NB4 (cell line): ENCODE data around the gene BUD31.

Experiments used
- DNase-seq: peaks from one replicate; pipeline ENCODE4 v3.0.0; 2010; ENCODE audit warnings: low read depth
- H3K4me3 ChIP-seq: one replicate; pipeline ENCODE4 v1.5.1; 2011; ENCODE audit warnings: mild to moderate bottlenecking, low read depth, low read length, moderate library complexity
- MYC ChIP-seq: IDR thresholded peaks from 2 replicates; pipeline ENCODE4 v1.6.1; 2011; ENCODE audit warnings: low read depth, low read length
- POLR2A ChIP-seq: IDR thresholded peaks from 2 replicates; pipeline ENCODE4 v1.6.1; 2011; ENCODE audit warnings: mild to moderate bottlenecking; ENCODE audit not compliant: insufficient read length; ENCODE audit errors: extremely low read depth
- TF ChIP-seq, protein P1 (sequence below): IDR thresholded peaks from one replicate; pipeline ENCODE4 v1.5.1; 2012; ENCODE audit warnings: low read depth, low read length
- TF ChIP-seq, protein P2 (sequence below): IDR thresholded peaks from 2 replicates; pipeline ENCODE4 v1.6.1; 2011; ENCODE audit warnings: low read depth, low read length

Gene BUD31

DNA sequence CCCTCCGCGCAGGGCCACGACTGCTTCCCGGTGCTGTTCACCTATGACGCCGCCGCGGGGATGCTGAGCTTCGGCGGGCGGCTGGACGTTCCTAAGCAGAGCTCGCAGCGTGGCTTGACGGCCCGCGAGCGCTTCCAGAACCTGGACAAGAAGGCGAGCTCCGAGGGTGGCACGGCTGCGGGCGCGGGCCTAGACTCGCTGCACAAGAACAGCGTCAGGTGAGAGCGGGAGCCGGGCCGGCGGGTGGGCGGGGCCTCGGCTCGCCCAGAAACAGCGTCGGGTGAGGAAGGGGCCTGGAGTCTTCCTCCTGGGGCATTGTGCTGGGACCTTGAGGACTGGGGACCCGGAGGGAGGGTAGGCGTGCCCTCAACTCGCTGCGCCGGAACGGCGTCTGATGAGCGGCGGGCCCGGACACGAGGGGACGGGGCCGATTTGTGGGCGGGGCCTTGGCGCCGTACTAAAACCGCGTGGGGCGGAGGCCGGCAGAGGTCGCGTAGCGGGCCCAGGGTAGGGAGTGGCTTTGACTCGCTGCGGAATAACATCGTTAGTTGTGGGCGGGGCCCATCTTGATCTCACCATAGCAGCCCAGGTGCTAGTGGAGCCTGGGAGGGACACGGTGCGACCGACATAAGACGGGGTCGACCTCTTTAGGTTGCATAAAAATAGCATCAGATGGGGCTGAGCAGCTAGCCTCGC lies 16.0 kb upstream of the BUD31 start:
- H3K4me3 ChIP-seq = no peak overlapping the region
- TF ChIP-seq, protein P1, sequence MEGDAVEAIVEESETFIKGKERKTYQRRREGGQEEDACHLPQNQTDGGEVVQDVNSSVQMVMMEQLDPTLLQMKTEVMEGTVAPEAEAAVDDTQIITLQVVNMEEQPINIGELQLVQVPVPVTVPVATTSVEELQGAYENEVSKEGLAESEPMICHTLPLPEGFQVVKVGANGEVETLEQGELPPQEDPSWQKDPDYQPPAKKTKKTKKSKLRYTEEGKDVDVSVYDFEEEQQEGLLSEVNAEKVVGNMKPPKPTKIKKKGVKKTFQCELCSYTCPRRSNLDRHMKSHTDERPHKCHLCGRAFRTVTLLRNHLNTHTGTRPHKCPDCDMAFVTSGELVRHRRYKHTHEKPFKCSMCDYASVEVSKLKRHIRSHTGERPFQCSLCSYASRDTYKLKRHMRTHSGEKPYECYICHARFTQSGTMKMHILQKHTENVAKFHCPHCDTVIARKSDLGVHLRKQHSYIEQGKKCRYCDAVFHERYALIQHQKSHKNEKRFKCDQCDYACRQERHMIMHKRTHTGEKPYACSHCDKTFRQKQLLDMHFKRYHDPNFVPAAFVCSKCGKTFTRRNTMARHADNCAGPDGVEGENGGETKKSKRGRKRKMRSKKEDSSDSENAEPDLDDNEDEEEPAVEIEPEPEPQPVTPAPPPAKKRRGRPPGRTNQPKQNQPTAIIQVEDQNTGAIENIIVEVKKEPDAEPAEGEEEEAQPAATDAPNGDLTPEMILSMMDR = no peak
- no peak for TF ChIP-seq MYC
- TF ChIP-seq, protein P2, sequence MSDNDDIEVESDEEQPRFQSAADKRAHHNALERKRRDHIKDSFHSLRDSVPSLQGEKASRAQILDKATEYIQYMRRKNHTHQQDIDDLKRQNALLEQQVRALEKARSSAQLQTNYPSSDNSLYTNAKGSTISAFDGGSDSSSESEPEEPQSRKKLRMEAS = no peak
- no peak for TF ChIP-seq POLR2A
- no peak for DNase-seq

DNA sequence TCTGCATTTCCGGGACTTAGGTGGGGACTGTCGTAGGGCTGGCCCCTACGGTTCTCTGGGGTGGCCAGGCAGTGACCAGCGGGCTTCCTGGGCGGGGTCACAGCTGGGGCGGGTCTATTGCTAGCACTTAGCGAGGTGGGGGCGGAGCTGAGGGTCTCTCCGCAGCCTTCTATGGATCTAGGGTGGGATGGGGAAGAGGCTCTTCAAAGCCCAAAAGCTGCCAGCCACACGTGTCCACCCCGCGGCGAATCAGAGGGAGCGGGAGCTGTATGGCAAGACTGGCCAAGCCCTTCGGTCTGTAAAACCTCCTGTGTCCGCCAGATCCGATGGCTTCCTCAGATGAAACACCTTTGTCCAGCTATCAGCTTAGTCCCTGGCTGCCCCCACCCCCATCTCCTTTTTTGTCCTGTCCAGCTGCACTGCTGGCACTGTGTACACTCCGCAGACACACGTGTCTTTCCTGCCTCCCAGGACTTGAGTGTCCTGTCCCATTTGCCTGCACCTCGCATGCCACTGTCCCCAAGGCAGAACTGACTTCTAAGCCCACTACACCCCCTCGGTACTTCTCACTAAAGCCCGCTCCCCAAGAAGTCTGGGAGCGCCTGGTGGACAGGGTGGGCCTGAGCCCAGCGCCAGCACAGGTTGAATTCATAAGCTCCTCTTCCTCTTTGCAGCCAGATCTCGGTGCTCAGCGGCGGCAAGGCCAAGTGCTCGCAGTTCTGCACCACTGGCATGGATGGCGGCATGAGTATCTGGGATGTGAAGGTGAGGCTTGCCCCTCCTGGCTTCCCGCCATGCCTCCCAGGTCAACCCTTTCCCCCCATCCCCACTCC lies 15.2 kb upstream of the BUD31 start:
- no peak overlapping the region for H3K4me3 ChIP-seq
- no peak for DNase-seq
- TF ChIP-seq POLR2A (peak; percentile 11), MYC (no peak)

DNA sequence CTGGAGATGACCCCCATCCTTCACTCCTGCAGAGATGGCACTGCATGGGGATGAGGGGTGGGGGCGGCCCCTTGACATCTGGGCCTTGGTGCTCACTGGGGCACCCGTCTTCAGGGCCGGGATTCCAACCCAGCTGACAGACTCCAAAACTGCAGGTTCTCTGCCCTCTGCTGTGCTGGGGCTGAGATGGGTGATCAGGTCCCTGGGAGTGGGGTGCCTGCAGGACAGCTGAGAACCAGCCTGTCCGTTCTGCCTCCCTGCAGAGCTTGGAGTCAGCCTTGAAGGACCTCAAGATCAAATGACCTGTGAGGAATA lies 14.6 kb upstream of the BUD31 start:
- TF ChIP-seq POLR2A = no peak
- no peak for TF ChIP-seq MYC
- TF ChIP-seq, protein P2 = no peak
- TF ChIP-seq, protein P1 = no peak
- no peak overlapping the region for H3K4me3 ChIP-seq
- no peak for DNase-seq

DNA sequence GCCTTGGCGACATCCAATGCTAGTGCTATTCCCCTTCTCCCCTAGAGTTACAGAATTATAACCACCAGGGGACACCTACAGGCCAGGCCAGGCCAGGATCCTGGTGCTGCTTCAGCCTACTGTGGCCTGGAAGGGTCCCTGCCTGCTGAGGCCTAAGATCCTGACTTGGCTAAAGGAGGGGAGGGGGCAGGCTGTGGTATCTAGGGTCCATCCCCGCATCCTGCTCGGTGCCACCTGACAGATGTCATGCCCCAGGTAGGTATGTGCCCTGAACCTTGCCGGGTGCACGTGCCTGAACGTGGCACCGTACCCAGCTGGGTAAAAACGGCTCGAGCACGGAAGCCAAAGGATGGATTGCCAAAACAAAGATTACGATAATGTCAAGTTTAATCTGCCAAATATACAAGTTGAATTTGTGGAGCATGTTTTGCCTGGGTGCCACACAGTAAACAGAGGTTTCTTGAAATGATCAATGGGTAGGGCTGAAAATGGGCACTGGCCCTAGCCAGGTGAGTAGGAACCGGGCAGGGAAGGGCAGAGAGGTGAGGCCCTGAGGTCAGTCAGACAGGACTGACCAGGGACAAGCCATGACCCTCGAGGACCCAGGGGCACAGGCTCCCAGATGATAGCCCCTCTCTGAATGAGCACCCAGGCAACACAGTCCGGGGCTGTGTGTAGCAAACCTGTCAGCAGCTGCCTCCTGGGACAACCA lies 13.0 kb upstream of the BUD31 start:
- TF ChIP-seq POLR2A (no peak), MYC (no peak)
- TF ChIP-seq, protein P1 = no peak
- TF ChIP-seq, protein P2 = no peak
- H3K4me3 ChIP-seq = no peak overlapping the region
- no peak for DNase-seq

DNA sequence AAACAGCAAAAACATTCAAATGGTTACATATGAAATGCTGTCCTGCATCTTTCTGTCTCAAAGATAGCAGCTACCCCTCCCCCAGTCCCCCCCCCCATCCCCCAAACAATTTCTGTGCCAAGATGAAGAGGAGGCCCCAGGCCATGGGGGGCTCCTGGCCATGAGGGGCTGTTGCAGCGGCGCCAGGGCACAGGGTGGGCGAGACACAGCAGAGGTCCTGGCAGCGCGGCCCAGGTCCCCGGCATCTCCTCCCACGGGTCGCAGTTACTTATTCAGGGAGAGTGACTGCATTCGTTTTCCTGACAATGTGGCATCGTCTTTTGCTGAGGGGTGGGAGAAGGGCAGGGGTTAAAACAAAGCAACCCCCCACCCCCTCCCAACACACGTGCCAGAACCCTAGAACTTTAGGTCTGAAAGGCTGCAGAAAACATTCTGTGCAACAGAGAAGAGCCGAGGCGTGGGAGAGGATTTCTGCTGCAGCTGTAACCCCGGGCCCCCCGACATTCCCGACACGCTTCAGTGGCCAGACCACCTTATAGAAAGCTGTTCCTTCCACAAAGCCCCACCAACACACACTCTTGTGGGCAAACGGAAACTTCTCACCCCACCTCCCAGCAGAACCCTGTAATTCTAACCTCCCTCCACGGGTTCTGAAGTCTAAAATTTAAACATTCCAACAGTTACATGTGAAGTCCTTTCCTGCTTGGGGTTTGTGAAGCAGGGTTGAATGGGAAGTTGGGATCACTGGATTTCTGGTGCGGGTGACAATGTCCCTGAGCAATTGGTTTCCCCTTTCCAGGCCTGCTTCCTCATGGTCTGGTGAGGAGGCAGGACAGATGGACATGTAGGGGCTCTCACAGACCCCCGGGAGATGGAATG lies 12.1 kb upstream of the BUD31 start:
- TF ChIP-seq MYC = no peak
- TF ChIP-seq, protein P1 = no peak
- TF ChIP-seq POLR2A = no peak
- TF ChIP-seq, protein P2 = no peak
- DNase-seq = no peak
- no peak overlapping the region for H3K4me3 ChIP-seq
